ENCODE results near the gene DCDC2B. TPM values are rescaled to one million over a fixed set of nuclear protein-coding genes. Genes with fewer than 3 reads are reported as not detected.

Gene DCDC2B
- total and polyA plus RNA-seq, 2 of the 13 experiments (the other 11 are each of a cell fraction or from before 2014, with no cell fraction given), result not detected

- Histone ChIP-seq H3K9me3 (ENCODE audit: low read length) (no peaks in the 10 kb centered on the region), H2AFZ (ENCODE audit: low read length) (no peak overlapping the region), H3K27me3 (ENCODE audit: control insufficient read depth in 1 of 2, insufficient read depth in 2 of 2, low read length in 2 of 2) (no peaks in the 10 kb centered on the region), H3K4me2 (ENCODE audit: low read depth, low read length) (peak overlapping the region; percentile 65), H3K9ac (ENCODE audit: insufficient read depth, low read depth, low read length) (no peak overlapping the region), H3K27ac (ENCODE audit: extremely low read length, insufficient read depth, low read length) (no peak overlapping the region), H3K4me1 (ENCODE audit: insufficient read depth, low read length) (peaks cover 75% of the 10 kb centered on the region), H4K20me1 (ENCODE audit: insufficient read depth, low read length) (no peaks in the 10 kb centered on the region), H3K36me3 (replicated peaks in 1 of 2; ENCODE audit: control insufficient read depth in 1 of 2, insufficient read depth in 2 of 2, low read length in 2 of 2) (no peaks in the 10 kb centered on the region), H3K79me2 (ENCODE audit: insufficient read depth, low read length) (no peaks in the 10 kb centered on the region), H3K4me3 (replicated peaks in 1 of 3; ENCODE audit: insufficient read depth in 1 of 3, low read depth in 2 of 3, low read length in 3 of 3) (peak overlapping the region in 1 of 3 experiments; percentile 35; a peak in 1 of 6 replicates)
- in situ Hi-C loops (cut with HindIII; ENCODE audit: extremely low pct_ligation_motif_present, low pct_unique_long_range_greater_than_20kb) (no loop called here), intact Hi-C loops (cut with micrococcal nuclease; ENCODE audit: unreplicated experiment) (no loop called here)
- WGBS (ENCODE audit: low lambda C conversion rate), result 20% methylated on average over 10 of the region's 10 CpGs
- POLR2A ChIA-PET, result interaction anchor here (0.6 to 2.2 kb wide), 17 partner anchors 10 to 139 kb away, joined by 3 to 17 read pairs (median 4); partner anchors contain the start of genes BSDC1, HDAC1 and MARCKSL1
- no peak for FAIRE-seq
- ATAC-seq, result peak; percentile 33; the same call in 2 of the 3 replicates
- no TSS peak for BruUV-seq (replicated peaks)
- DNase-seq (ENCODE audit: low spot score), result peak; percentile 75
- CTCF ChIA-PET (ENCODE audit: low intra/inter-chr PET ratio, low total read pairs), result no interaction called here
- TF ChIP-seq ZBTB1 (CRISPR knock-in tag; IDR thresholded peaks at IDR 0.05; ENCODE audit: borderline replicate concordance) (no peak), GPN1 (CRISPR knock-in tag; IDR thresholded peaks at IDR 0.05; ENCODE audit: borderline replicate concordance) (no peak), TFE3 (CRISPR knock-in tag; IDR thresholded peaks at IDR 0.05) (peak; percentile 66), ZNF652 (CRISPR knock-in tag; IDR thresholded peaks at IDR 0.05; ENCODE audit: borderline replicate concordance, low read depth) (peak; percentile 88), ZMYM3 (CRISPR knock-in tag; IDR thresholded peaks at IDR 0.05) (peak; percentile 62; the same call in 1 of the 2 replicates), ADNP (CRISPR knock-in tag; IDR thresholded peaks at IDR 0.05) (0 out of 2 replicates have a peak, but pooled peaks have one; percentile 26), ERF (CRISPR knock-in tag; IDR thresholded peaks at IDR 0.05) (peak; percentile 24; the same call in 1 of the 2 replicates), FOSL2 (CRISPR knock-in tag; IDR thresholded peaks at IDR 0.05) (peak; percentile 53; the same call in 1 of the 2 replicates), ETV5 (CRISPR knock-in tag; IDR thresholded peaks at IDR 0.05; ENCODE audit: borderline replicate concordance) (peak; percentile 81; the same call in 1 of the 2 replicates), ZSCAN9 (CRISPR knock-in tag; IDR thresholded peaks at IDR 0.05; ENCODE audit: borderline replicate concordance) (no peak; the same call in 1 of the 2 replicates), BCL6 (CRISPR knock-in tag; IDR thresholded peaks at IDR 0.05) (0 out of 2 replicates have a peak, but pooled peaks have one; percentile 34), ARID4A (CRISPR knock-in tag; IDR thresholded peaks at IDR 0.05; ENCODE audit: borderline replicate concordance) (peak; percentile 24; the same call in 1 of the 2 replicates), EHMT2 (IDR thresholded peaks at IDR 0.05; ENCODE audit: borderline replicate concordance, low read depth, low read length) (no peak), ZMYM2 (CRISPR knock-in tag; IDR thresholded peaks at IDR 0.05) (0 out of 2 replicates have a peak, but pooled peaks have one; percentile 30), ZNF563 (CRISPR knock-in tag; IDR thresholded peaks at IDR 0.05) (no peak), ZNF597 (CRISPR knock-in tag; IDR thresholded peaks at IDR 0.05) (no peak)
These were observed 46.5 kb downstream of the DCDC2B start for GRCh38 chr1:32255072-32256071.
